CD14-positive monocyte (primary cell): ENCODE measurements around the gene RAB3C. TPM values are rescaled to one million over a fixed set of nuclear protein-coding genes. Genes with fewer than 3 reads are reported as not detected.

Experiments
- DNase-seq, 3 donors: peaks; one replicate each; pipeline ENCODE4 v3.0.0-alpha.2; 2011 to 2022
- H2AFZ ChIP-seq: 2 replicates; pipeline ENCODE4 v1.6.0; 2012; ENCODE audit warnings: mild to moderate bottlenecking, low read depth, low read length, inconsistent platforms; ENCODE audit not compliant: insufficient read depth, poor library complexity, severe bottlenecking
- H3K27ac ChIP-seq, 2 donors: 1 replicate in 1 of 2; 2 replicates in 1 of 2; pipeline ENCODE4 v1.5.1; 2012 to 2013; ENCODE audit warnings: low read length in 2 of 2, control low read depth in 1 of 2, inconsistent platforms in 1 of 2, low read depth in 1 of 2, mild to moderate bottlenecking in 1 of 2
- H3K27me3 ChIP-seq, 2 donors: one replicate each; pipeline versions ENCODE4 v1.6.0 to v1.6.1; 2011 to 2013; ENCODE audit warnings: low read length in 2 of 2; ENCODE audit not compliant: control insufficient read depth in 2 of 2, insufficient read depth in 2 of 2
- H3K36me3 ChIP-seq, 2 donors: replicated peaks in 1 of 2; 1 replicate in 1 of 2; 2 replicates in 1 of 2; pipeline versions ENCODE4 v1.5.1 to v1.6.1; 2012 to 2013; ENCODE audit warnings: low read length in 2 of 2, control low read depth in 1 of 2, inconsistent platforms in 1 of 2, mild to moderate bottlenecking in 1 of 2; ENCODE audit not compliant: insufficient read depth in 2 of 2, control insufficient read depth in 1 of 2
- H3K4me1 ChIP-seq, 2 donors: 1 replicate in 1 of 2; 2 replicates in 1 of 2; pipeline versions ENCODE4 v1.5.1 to v1.6.1; 2012 to 2013; ENCODE audit warnings: low read length in 2 of 2, control low read depth in 1 of 2, inconsistent platforms in 1 of 2, mild to moderate bottlenecking in 1 of 2, moderate library complexity in 1 of 2; ENCODE audit not compliant: insufficient read depth in 2 of 2, control insufficient read depth in 1 of 2
- H3K4me2 ChIP-seq: replicated peaks from 2 replicates; pipeline ENCODE3; 2012; ENCODE audit warnings: low read length, moderate library complexity, mild to moderate bottlenecking; ENCODE audit not compliant: poor library complexity, severe bottlenecking; ENCODE audit errors: extremely low read depth
- H3K4me3 ChIP-seq, 3 experiments: fragments of 200-600 bp in 1 of 3; sonication (generic) in 1 of 3; replicated peaks in 1 of 3; 1 replicate in 2 of 3; 2 replicates in 1 of 3; pipeline ENCODE4 v1.5.1; 2011 to 2013; ENCODE audit warnings: low read length in 3 of 3, mild to moderate bottlenecking in 3 of 3, control low read depth in 2 of 3, low read depth in 2 of 3, inconsistent platforms in 1 of 3, moderate library complexity in 1 of 3
- H3K79me2 ChIP-seq: 2 replicates; pipeline ENCODE4 v1.6.0; 2012; ENCODE audit warnings: mild to moderate bottlenecking, control low read depth, inconsistent platforms, low read length, moderate library complexity; ENCODE audit not compliant: insufficient read depth
- H3K9ac ChIP-seq: 2 replicates; pipeline ENCODE4 v1.6.0; 2017; ENCODE audit warnings: low read length, mild to moderate bottlenecking; ENCODE audit not compliant: insufficient read depth, poor library complexity, severe bottlenecking
- H3K9me3 ChIP-seq, 2 donors: replicated peaks in 1 of 2; 1 replicate in 1 of 2; 2 replicates in 1 of 2; pipeline versions ENCODE4 v1.5.1 to v1.6.1; 2012 to 2013; ENCODE audit warnings: low read length in 2 of 2, control low read depth in 1 of 2; ENCODE audit not compliant: control insufficient read depth in 1 of 2, insufficient read depth in 1 of 2
- H4K20me1 ChIP-seq: 2 replicates; pipeline ENCODE4 v1.6.0; 2012; ENCODE audit warnings: mild to moderate bottlenecking, low read length, control low read depth, moderate library complexity; ENCODE audit not compliant: insufficient read depth
- H3K27ac Mint-ChIP-seq, 7 donors: one replicate each; pipeline ENCODE4 v1.8.0; 2020; ENCODE audit warnings: mild to moderate bottlenecking in 7 of 7, mixed read lengths in 7 of 7, moderate library complexity in 6 of 7, inconsistent platforms in 2 of 7
- H3K27me3 Mint-ChIP-seq, 3 donors: one replicate each; pipeline ENCODE4 v1.8.0; 2021 to 2022; ENCODE audit warnings: low read depth in 3 of 3, mild to moderate bottlenecking in 3 of 3, mixed read lengths in 3 of 3, moderate library complexity in 3 of 3, inconsistent platforms in 1 of 3
- H3K36me3 Mint-ChIP-seq, 2 donors: one replicate each; pipeline ENCODE4 v1.8.0; 2020; ENCODE audit warnings: mixed read lengths in 2 of 2, inconsistent platforms in 1 of 2, mild to moderate bottlenecking in 1 of 2
- H3K4me1 Mint-ChIP-seq: one replicate; pipeline ENCODE4 v1.8.0; 2020; ENCODE audit warnings: mild to moderate bottlenecking, mixed read lengths
- H3K4me3 Mint-ChIP-seq, 2 donors: one replicate each; pipeline ENCODE4 v1.8.0; 2020; ENCODE audit warnings: mild to moderate bottlenecking in 2 of 2, mixed read lengths in 2 of 2, moderate library complexity in 1 of 2
- H3K9me3 Mint-ChIP-seq, 7 donors: one replicate each; pipeline ENCODE4 v1.8.0; 2020 to 2022; ENCODE audit warnings: mixed read lengths in 7 of 7, mild to moderate bottlenecking in 6 of 7, moderate library complexity in 6 of 7, inconsistent platforms in 2 of 7
- CTCF ChIP-seq: fragments of 200-600 bp; IDR thresholded peaks from one replicate; pipeline ENCODE4 v1.8.0; 2022; ENCODE audit warnings: antibody characterized with exemption, mild to moderate bottlenecking
- WGBS: methylation state at CpG from one replicate; pipeline ENCODE4 v1.1.5; 2013; ENCODE audit warnings: missing lambda C conversion rate; ENCODE audit not compliant: insufficient coverage; 5-methylcytosine and 5-hydroxymethylcytosine counted together
- intact Hi-C, 2 donors: fragments of 100-400 bp; cut with micrococcal nuclease; formaldehyde crosslinking; loops; one replicate each; pipeline versions ENCODE4 v1.15.0 to v1.15.1; 2023
- polyA plus RNA-seq, 3 donors: library from polyadenylated mRNA; depleted of rRNA in 1 of 3; unstranded in 2 of 3; stranded (reverse) in 1 of 3; fragments of 300-500 nt in 2 of 3; fragments of >200 nt in 1 of 3; fragmentation: Illumina TruSeq in 2 of 3; gene quantifications; 1 replicate in 2 of 3; 2 replicates in 1 of 3; pipeline ENCODE4 v1.2.3, GENCODE V29; 2012 to 2021

The RAB3C gene
- polyA plus RNA-seq, 3 donors, result under 0.01 to 0.81 TPM; not detected in 1

DNA sequence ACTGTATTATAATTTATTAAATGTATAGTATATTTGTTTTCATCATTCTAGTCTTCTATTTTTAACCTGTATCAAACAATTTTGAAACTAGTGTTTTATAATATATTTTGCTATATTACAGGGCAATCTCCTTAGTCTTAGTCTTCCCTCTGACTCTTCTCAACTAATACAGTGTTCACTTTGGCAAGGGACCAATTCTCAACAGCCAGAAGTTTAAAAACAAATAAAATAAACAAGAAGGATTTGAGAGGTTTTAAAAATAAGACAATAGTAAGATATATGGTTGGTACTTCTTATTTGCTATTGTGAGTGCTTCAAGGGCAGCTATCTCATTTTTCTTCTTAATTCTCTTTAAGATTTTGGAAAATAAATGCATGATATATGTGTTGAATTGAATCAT, 167.2 kb downstream of the RAB3C start:
- Histone ChIP-seq H3K27me3 (no peaks in the 10 kb centered on the region), H4K20me1 (no peaks in the 10 kb centered on the region), H2AFZ (no peak overlapping the region), H3K27ac (no peak overlapping the region), H3K9ac (no peak overlapping the region), H3K4me3 (no peak overlapping the region), H3K4me2 (no peak overlapping the region), H3K36me3 (no peaks in the 10 kb centered on the region), H3K4me1 (peaks cover 3 to 13% of the 10 kb centered on the region in 2 donors), H3K9me3 (no peaks in the 10 kb centered on the region), H3K79me2 (no peaks in the 10 kb centered on the region)
- Mint-ChIP-seq H3K4me1 (peaks cover 13% of the 10 kb centered on the region), H3K27ac (no peak overlapping the region), H3K27me3 (peaks cover 0 to 2% (median 0%) of the 10 kb centered on the region in 3 donors), H3K9me3 (peaks cover 0 to 3% (median 0%) of the 10 kb centered on the region in 7 donors), H3K4me3 (no peak overlapping the region), H3K36me3 (no peaks in the 10 kb centered on the region)
- TF ChIP-seq CTCF, result no peak
- intact Hi-C loops, result no loop called here
- no peak for DNase-seq

DNA sequence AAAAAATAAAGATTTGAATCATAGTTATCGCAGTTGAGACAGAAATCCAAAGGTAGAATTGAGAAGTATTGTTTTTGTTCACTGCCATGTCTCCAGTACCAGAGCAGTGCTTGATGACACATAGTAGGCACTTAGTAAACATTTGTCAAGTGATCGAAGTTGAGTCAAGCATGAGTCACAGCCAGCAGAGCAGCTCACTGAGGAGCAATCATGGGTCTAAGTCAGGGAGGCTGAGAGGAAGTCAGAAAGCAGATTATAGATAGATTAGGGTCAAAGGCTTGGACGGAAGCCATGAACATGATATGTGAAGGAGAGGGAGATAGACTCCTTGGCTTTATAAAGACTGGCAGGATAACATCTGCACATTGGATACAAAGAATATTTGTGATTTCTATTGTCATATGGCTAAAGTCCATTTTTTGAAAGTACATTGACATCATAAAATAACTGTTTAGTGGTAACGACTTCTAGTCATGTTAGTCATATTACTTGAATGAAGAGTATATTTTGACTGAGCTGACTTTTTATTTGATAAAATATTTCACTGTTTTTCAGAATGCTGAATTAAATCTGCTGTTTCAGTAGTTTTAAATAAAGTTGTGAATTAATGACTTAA, 168.5 kb downstream of the RAB3C start:
- Histone ChIP-seq H3K27ac (no peak overlapping the region), H3K9ac (no peak overlapping the region), H3K79me2 (no peaks in the 10 kb centered on the region), H4K20me1 (no peaks in the 10 kb centered on the region), H3K4me1 (peaks cover 3 to 13% of the 10 kb centered on the region in 2 donors), H3K4me3 (no peak overlapping the region), H3K9me3 (no peaks in the 10 kb centered on the region), H3K27me3 (no peaks in the 10 kb centered on the region), H3K4me2 (no peak overlapping the region), H2AFZ (no peak overlapping the region), H3K36me3 (no peaks in the 10 kb centered on the region)
- 52% methylated on average over 2 of the region's 4 CpGs for WGBS
- H3K4me3 Mint-ChIP-seq, result no peak overlapping the region
- DNase-seq, result peak; percentile 31 to 76 (median 46)
- no peak for TF ChIP-seq CTCF
- intact Hi-C loops, result no loop called here
- peak overlapping the region in 2 of 7 donors; percentile 5 to 52 for H3K27ac Mint-ChIP-seq
- no peaks in the 10 kb centered on the region for H3K36me3 Mint-ChIP-seq
- H3K4me1 Mint-ChIP-seq, result peaks cover 13% of the 10 kb centered on the region
- peaks cover 0 to 3% (median 0%) of the 10 kb centered on the region in 7 donors for H3K9me3 Mint-ChIP-seq
- peaks cover 0 to 2% (median 0%) of the 10 kb centered on the region in 3 donors for H3K27me3 Mint-ChIP-seq
